Kasumi-1 (cell line): ENCODE results near the gene GKN1.

Source experiments
- DNase-seq, 2 experiments: peaks; one replicate each; lab custom pipeline; 2025; lab: John Stamatoyannopoulos, UW

Gene GKN1

GRCh38 chr2:68961380-68961779 is 13.1 kb upstream of the GKN1 start:
- DNase-seq = no peak

- DNase-seq = no peak
These were observed 10.2 kb upstream of the GKN1 start for GRCh38 chr2:68964282-68964681.

- DNase-seq = peak; percentile 4 to 15
These were observed 6.2 kb upstream of the GKN1 start for GRCh38 chr2:68968221-68968620.

- DNase-seq = no peak
These were observed 4.5 kb upstream of the GKN1 start for GRCh38 chr2:68969736-68970490.

GRCh38 chr2:68970566-68971265 is 3.7 kb upstream of the GKN1 start:
- no peak for DNase-seq

- DNase-seq = no peak
These were observed 2.7 kb upstream of the GKN1 start for GRCh38 chr2:68971591-68972231.

- DNase-seq = no peak
These were observed 670 bp downstream of the GKN1 start for GRCh38 chr2:68974946-68975665.

- no peak for DNase-seq
These were observed 1.4 kb downstream of the GKN1 start for GRCh38 chr2:68975844-68976243.

GRCh38 chr2:68977453-68977852 is 3.0 kb downstream of the GKN1 start:
- no peak for DNase-seq

GRCh38 chr2:68978098-68978497 is 3.7 kb downstream of the GKN1 start:
- no peak for DNase-seq

- DNase-seq = no peak
These were observed 6.5 kb downstream of the GKN1 start for GRCh38 chr2:68980956-68981355.

GRCh38 chr2:68987021-68987503 is 12.6 kb downstream of the GKN1 start:
- DNase-seq = no peak

GRCh38 chr2:68989035-68989434 is 14.6 kb downstream of the GKN1 start:
- no peak for DNase-seq

GRCh38 chr2:68992341-68992740 is 17.9 kb downstream of the GKN1 start:
- no peak for DNase-seq

- DNase-seq = no peak
These were observed 18.5 kb downstream of the GKN1 start for GRCh38 chr2:68992933-68993332.

GRCh38 chr2:68993660-68994059 is 19.2 kb downstream of the GKN1 start:
- DNase-seq = no peak

- DNase-seq = no peak
These were observed 20.4 kb downstream of the GKN1 start for GRCh38 chr2:68994864-68995263.

- DNase-seq = no peak
These were observed 21.5 kb downstream of the GKN1 start for GRCh38 chr2:68995916-68996315.

GRCh38 chr2:68997401-68997800 is 23.0 kb downstream of the GKN1 start:
- DNase-seq = no peak

- no peak for DNase-seq
These were observed 27.4 kb downstream of the GKN1 start for GRCh38 chr2:69001879-69002278.

GRCh38 chr2:69003731-69004130 is 29.3 kb downstream of the GKN1 start:
- no peak for DNase-seq

- DNase-seq = no peak
These were observed 32.7 kb downstream of the GKN1 start for GRCh38 chr2:69007169-69007568.
